ENCODE measurements around the gene KATNBL1.
"Not testable (repeated sequence)": the region's sequence is repeated elsewhere in the genome, so short reads cannot be mapped to it uniquely, and the experiment has no call there.

KATNBL1 gene

GRCh38 chr15:34158355-34158754, 51.5 kb downstream of the KATNBL1 start:
- no peak overlapping the region for H3K4me3 Mint-ChIP-seq
- peaks cover 96% of the 10 kb centered on the region for H3K36me3 Mint-ChIP-seq (ENCODE audit: low read depth)
- H3K27me3 Mint-ChIP-seq, result no peaks in the 10 kb centered on the region
- H3K4me1 Mint-ChIP-seq (ENCODE audit: low read depth), result peaks cover 11% of the 10 kb centered on the region
- no peak overlapping the region for H3K27ac Mint-ChIP-seq
- H3K9me3 Mint-ChIP-seq, result peaks cover 47% of the 10 kb centered on the region

GRCh38 chr15:34155859-34156258, 54.0 kb downstream of the KATNBL1 start:
- Mint-ChIP-seq H3K27me3 (no peaks in the 10 kb centered on the region), H3K4me3 (no peak overlapping the region), H3K4me1 (ENCODE audit: low read depth) (no peaks in the 10 kb centered on the region), H3K36me3 (ENCODE audit: low read depth) (peaks cover 82% of the 10 kb centered on the region), H3K27ac (no peak overlapping the region), H3K9me3 (peaks cover 43% of the 10 kb centered on the region)

DNA sequence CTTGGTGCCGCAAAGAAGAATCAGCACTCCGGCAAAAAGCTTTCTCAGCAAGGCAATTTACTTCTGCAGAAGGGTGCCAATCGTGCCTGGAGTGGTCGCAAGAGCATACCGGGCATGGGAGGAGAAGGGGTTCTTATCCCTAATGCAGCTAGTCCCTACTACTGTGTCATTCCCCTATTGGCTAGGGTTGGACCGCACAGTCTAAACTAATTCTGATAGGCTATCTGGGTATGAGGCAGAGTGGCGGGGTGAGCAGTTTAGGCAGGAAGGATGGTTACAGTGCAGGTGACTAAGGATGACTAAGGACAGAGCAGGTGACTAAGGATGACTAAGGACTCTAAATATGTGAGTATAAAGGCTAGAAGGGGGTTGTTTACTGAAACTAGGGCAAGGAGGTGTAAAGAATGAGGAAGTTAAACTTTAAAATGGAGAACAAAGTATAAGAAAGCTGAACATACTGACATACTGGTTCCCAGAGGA, 55.1 kb downstream of the KATNBL1 start:
- Mint-ChIP-seq H3K4me3 (no peak overlapping the region), H3K36me3 (ENCODE audit: low read depth) (peaks cover 81% of the 10 kb centered on the region), H3K27me3 (no peaks in the 10 kb centered on the region), H3K9me3 (peaks cover 36% of the 10 kb centered on the region), H3K4me1 (ENCODE audit: low read depth) (no peaks in the 10 kb centered on the region), H3K27ac (peak overlapping the region; percentile 56)

DNA sequence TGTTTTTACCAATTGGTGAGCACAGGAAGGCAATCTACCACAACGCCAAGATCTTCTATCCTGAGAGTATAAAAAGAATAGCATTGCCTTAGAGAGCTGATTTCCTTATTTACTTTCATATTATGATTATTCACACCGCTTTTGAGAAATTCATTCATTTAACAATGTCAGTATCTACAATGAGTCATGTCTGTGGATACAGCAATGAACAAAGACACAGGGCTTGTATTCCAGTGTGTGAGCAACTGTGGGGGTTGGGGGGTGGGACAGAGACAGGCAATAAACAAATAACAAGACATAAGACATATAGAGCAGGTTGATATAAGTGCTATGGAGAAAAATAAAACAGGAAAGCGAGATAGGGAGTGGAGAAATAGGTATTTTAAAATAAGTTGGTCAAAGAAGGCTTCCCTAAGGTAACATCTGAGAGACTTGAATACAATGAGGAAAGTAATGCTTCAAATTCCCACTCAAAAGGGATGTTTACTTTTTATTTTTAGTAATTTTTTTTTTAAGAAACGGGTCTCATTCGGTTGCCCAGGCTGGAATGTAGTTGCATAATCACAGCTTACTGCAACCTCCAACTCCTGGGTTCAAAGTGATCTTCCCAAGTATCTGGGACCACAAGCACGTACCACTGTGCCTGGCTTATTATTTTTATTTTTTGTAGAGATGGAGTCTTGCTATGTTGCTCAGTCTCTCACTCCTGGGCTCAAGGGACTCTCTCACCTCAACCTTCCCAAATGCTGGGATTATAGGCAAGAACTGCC, 62.3 kb downstream of the KATNBL1 start:
- peaks cover 46% of the 10 kb centered on the region for H3K36me3 Mint-ChIP-seq (ENCODE audit: low read depth)
- H3K27me3 Mint-ChIP-seq, result no peaks in the 10 kb centered on the region
- H3K9me3 Mint-ChIP-seq, result no peaks in the 10 kb centered on the region
- H3K4me1 Mint-ChIP-seq (ENCODE audit: low read depth), result no peaks in the 10 kb centered on the region
- H3K27ac Mint-ChIP-seq, result no peak overlapping the region
- H3K4me3 Mint-ChIP-seq, result no peak overlapping the region

DNA sequence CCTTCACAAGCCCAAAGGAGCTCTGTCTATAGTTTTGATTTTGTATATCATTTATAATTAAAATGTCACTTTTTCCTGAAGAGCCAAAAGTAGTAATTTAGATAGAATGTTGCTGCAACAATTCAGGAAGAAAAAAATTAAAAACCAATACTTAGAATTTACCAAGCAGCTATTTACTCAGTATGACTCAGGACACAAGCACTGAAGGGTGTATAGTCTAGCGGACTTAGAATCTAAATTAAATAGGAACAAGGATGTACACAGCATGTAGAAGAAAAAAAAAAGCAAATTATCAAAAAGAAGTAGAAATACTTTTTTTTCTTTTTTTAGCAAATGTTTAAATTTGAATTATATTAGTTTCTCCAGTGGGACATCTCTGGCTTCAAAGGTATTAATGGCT, 76.4 kb downstream of the KATNBL1 start:
- Mint-ChIP-seq H3K4me3 (no peak overlapping the region), H3K9me3 (no peaks in the 10 kb centered on the region), H3K27ac (no peak overlapping the region), H3K27me3 (no peaks in the 10 kb centered on the region), H3K4me1 (ENCODE audit: low read depth) (no peaks in the 10 kb centered on the region), H3K36me3 (ENCODE audit: low read depth) (no peaks in the 10 kb centered on the region)

DNA sequence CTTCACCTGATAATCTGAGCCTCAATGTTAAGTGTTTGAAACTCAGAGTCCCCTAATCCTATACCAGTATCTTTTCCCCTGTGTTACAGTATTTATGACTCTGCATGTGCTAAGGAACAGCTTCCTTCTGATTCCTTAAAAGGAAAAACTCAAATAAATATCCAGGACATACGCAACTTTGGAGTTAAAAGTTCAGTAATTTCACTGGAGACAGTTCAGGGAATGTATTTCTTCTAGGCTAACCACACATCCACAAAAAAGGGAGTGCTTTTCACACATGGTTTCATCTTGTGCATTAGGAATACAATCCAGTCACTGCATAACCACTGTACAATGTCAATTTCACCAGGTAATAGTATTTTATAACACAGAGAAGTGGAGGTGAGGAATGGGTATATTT, 77.0 kb downstream of the KATNBL1 start:
- Mint-ChIP-seq H3K36me3 (ENCODE audit: low read depth) (no peaks in the 10 kb centered on the region), H3K27me3 (no peaks in the 10 kb centered on the region), H3K4me3 (no peak overlapping the region), H3K27ac (no peak overlapping the region), H3K9me3 (no peaks in the 10 kb centered on the region), H3K4me1 (ENCODE audit: low read depth) (no peaks in the 10 kb centered on the region)

DNA sequence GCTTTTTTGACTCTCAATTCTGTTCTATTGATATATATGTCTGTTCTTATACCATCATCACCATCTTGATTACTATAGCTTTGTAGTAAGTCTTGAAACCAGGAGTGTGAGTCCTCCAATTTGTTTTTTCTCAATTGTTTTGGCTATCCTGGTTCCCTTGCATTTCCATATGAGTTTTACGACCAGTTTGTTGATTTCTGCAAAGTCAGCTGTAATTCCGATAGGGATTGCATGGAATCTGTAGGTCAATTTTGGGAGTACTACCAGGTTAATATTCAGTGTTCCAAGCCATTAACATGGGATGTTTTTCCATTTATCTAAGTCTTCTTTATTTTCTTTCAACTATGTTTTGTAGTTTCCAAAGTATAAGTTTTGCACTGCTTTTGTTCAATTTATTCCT, 81.0 kb downstream of the KATNBL1 start:
- Mint-ChIP-seq H3K4me3 (no peak overlapping the region), H3K36me3 (ENCODE audit: low read depth) (no peaks in the 10 kb centered on the region), H3K27me3 (no peaks in the 10 kb centered on the region), H3K4me1 (ENCODE audit: low read depth) (no peaks in the 10 kb centered on the region), H3K27ac (no peak overlapping the region), H3K9me3 (peaks cover 3% of the 10 kb centered on the region)

DNA sequence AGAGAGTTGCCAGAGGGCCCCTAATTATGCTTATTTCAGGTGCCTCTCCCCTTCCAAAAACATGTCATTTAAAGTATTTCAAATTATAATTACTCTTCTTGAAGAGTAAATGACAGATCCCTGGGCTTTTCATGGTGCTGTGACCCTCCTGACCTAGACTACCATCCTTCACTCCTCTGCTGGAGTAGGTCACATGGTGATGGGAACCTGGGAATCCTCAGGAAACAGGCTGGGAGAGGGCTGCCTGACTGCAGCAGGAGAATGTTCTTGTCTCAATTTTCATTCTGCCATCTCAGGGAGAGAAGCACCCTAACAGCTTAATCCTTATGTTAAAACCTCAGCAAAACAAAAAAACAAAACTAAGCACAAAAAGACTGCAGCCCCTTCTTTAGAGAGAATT, 83.4 kb downstream of the KATNBL1 start:
- Mint-ChIP-seq H3K4me3 (no peak overlapping the region), H3K9me3 (peaks cover 3% of the 10 kb centered on the region), H3K27ac (no peak overlapping the region), H3K27me3 (no peaks in the 10 kb centered on the region), H3K36me3 (ENCODE audit: low read depth) (no peaks in the 10 kb centered on the region), H3K4me1 (ENCODE audit: low read depth) (no peaks in the 10 kb centered on the region)

DNA sequence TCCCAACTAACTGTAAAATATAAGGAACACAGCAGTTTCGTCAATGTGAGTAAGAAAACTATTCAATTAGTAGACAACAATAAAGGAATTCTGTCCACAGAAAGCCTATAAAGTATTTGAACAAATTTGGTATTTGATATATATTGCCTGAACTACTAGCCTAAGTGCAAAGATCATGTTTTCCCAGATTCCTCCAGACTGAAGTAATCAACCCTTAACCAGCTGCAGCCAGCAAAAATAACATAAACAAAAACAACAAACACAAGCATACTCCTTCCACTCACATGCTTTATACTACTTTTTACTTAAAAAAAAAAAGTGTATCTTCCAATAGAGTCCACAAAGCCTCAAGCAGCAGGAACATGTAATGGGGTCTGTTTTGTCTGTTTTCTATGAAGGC, 84.0 kb downstream of the KATNBL1 start:
- Mint-ChIP-seq H3K4me1 (ENCODE audit: low read depth) (no peaks in the 10 kb centered on the region), H3K27ac (no peak overlapping the region), H3K36me3 (ENCODE audit: low read depth) (no peaks in the 10 kb centered on the region), H3K4me3 (no peak overlapping the region), H3K27me3 (no peaks in the 10 kb centered on the region), H3K9me3 (peaks cover 3% of the 10 kb centered on the region)

DNA sequence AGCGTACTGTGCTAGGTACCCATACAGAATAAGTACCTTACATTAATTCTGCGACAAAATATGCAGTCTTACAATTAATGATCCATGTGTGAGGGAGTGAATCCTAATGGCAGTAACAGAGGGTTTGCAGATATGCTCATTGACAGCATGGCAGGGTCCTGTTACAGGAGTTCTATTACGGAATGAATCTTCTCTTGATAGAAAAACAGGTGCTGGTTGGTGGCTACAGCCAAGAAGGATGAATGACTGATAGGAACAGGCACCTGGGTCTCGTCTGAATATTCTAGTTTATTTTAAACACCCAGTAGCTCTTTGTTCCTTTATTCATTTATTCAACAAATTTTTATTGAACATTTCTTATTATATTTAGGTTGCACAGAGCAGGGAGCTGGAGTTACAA, 85.2 kb downstream of the KATNBL1 start:
- Mint-ChIP-seq H3K27me3 (peaks cover 4% of the 10 kb centered on the region), H3K4me1 (ENCODE audit: low read depth) (no peaks in the 10 kb centered on the region), H3K27ac (no peak overlapping the region), H3K9me3 (peaks cover 3% of the 10 kb centered on the region), H3K36me3 (ENCODE audit: low read depth) (no peaks in the 10 kb centered on the region), H3K4me3 (no peak overlapping the region)

DNA sequence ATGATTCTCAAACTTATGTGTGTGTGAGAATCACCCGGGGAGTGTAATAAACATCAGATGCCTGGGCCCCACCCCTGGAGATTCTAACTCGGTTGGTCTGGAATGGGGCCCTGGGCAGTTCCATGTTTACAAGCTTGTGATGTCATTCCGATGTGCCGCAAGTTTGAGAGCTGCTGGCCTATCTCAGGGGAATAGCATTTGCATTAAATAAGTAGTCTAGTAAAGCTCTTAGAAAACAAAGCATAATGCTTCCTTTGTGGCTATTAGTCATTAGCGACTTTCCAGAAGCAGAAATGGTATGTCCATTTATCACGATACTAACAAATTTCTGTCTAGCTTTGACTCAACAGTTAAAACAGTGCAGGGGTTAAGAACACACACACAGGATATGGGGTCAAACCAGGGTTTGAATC, 87.1 kb downstream of the KATNBL1 start:
- H3K4me1 Mint-ChIP-seq (ENCODE audit: low read depth), result no peaks in the 10 kb centered on the region
- no peak overlapping the region for H3K27ac Mint-ChIP-seq
- peaks cover 10% of the 10 kb centered on the region for H3K27me3 Mint-ChIP-seq
- H3K4me3 Mint-ChIP-seq, result no peak overlapping the region
- H3K36me3 Mint-ChIP-seq (ENCODE audit: low read depth), result no peaks in the 10 kb centered on the region
- H3K9me3 Mint-ChIP-seq, result peaks cover 3% of the 10 kb centered on the region

DNA sequence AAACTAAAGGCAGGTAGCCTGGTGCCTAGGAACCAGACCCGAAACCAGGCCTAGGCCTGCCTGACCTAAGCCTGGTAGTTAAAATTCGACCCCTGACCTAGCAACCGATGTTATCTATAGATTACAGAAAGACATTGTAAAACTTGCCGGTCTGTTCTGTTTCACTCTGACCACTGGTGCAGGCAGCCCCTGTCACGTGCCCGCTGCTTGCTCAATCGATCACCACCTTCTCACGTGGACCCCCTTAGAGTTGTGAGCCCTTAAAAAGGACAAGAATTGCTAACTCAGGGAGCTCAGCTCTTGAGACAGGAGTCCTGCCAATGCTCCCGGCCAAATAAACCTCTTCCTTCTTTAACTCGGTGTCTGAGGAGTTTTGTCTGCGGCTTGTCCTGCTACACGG, 88.1 kb downstream of the KATNBL1 start:
- H3K4me3 Mint-ChIP-seq; H3K27ac Mint-ChIP-seq; H3K9me3 Mint-ChIP-seq; H3K36me3 Mint-ChIP-seq (ENCODE audit: low read depth); H3K4me1 Mint-ChIP-seq (ENCODE audit: low read depth): not testable (repeated sequence)
- peaks cover 15% of the 10 kb centered on the region for H3K27me3 Mint-ChIP-seq

DNA sequence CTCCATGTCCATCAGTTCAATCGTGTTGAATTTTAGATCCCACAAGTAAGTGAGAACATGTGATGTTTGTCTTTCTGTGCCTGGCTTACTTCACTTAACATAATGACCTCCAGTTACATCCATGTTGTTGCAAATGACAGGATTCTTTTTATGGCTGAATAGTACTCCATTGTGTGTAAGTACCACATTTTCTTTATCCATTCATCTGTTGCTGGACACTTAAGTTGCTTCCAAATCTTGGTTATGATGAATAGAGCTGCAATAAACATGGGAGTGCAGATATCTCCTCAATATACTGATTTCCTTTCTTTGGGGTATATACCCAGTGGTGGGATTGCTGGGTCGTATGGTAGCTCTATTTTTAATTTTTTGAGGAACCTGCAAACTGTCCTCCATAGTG, 89.5 kb downstream of the KATNBL1 start:
- H3K36me3 Mint-ChIP-seq (ENCODE audit: low read depth); H3K9me3 Mint-ChIP-seq; H3K4me3 Mint-ChIP-seq; H3K4me1 Mint-ChIP-seq (ENCODE audit: low read depth); H3K27ac Mint-ChIP-seq: not testable (repeated sequence)
- H3K27me3 Mint-ChIP-seq, result peaks cover 18% of the 10 kb centered on the region

DNA sequence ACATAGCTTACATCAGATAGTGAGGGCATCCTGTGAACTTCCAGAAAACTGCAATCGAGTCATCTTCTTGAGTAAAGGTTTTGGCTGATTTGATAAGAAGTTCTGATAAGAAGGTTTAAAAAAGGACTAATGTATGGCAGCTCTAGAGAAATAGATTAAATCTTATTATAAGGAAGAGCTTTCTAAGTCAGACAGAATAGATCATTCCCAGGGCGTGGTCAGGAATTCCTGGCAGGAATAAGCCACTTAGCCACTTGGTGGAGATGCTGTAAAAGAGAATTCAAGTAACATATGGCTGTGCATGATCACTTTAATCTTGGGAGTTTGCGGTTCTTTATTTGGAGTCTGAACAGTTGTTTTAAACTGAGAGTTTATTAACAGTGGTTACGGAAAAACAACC, 90.6 kb downstream of the KATNBL1 start:
- Mint-ChIP-seq H3K9me3 (no peaks in the 10 kb centered on the region), H3K27me3 (peaks cover 18% of the 10 kb centered on the region), H3K4me1 (ENCODE audit: low read depth) (no peaks in the 10 kb centered on the region), H3K27ac (no peak overlapping the region), H3K36me3 (ENCODE audit: low read depth) (no peaks in the 10 kb centered on the region), H3K4me3 (no peak overlapping the region)

DNA sequence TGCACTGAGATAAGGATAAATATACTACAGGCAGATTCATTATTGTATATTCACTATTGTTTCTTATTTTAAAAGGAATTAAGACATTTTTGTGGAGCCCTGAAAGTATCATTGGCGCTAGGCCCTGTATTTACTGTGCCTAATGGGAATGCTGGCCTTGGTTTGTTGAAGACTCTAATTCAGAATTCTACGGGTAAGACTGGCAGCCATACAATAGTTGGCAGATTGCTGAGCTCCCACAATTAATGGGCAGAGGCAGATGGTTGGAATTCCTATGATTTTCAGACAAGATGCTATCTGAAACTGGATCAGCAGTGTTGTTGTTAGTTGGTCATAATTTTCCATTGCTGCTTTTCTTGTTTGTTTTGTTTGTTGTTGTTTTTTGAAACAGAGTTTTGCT, 93.3 kb downstream of the KATNBL1 start:
- H3K4me3 Mint-ChIP-seq, result no peak overlapping the region
- peaks cover 18% of the 10 kb centered on the region for H3K27me3 Mint-ChIP-seq
- no peaks in the 10 kb centered on the region for H3K36me3 Mint-ChIP-seq (ENCODE audit: low read depth)
- H3K4me1 Mint-ChIP-seq (ENCODE audit: low read depth), result no peaks in the 10 kb centered on the region
- H3K9me3 Mint-ChIP-seq, result no peaks in the 10 kb centered on the region
- no peak overlapping the region for H3K27ac Mint-ChIP-seq

- Mint-ChIP-seq H3K4me3 (no peak overlapping the region), H3K36me3 (ENCODE audit: low read depth) (no peaks in the 10 kb centered on the region), H3K27ac (no peak overlapping the region), H3K4me1 (ENCODE audit: low read depth) (no peaks in the 10 kb centered on the region), H3K9me3 (no peaks in the 10 kb centered on the region), H3K27me3 (peaks cover 13% of the 10 kb centered on the region)
These were observed 95.2 kb downstream of the KATNBL1 start for GRCh38 chr15:34114739-34115138.
